GM19395 (cell line): ENCODE results near the gene HCAR1.
"Not testable (repeated sequence)": the region's sequence is repeated elsewhere in the genome, so short reads cannot be mapped to it uniquely, and the experiment has no call there.

Source experiments
- ATAC-seq: cut with Tn5 transposase; IDR thresholded peaks from one replicate; pipeline ENCODE4 v1.9.1; 2021; ENCODE audit warnings: mild to moderate bottlenecking, moderate library complexity; ENCODE audit not compliant: unreplicated experiment

Gene HCAR1

DNA sequence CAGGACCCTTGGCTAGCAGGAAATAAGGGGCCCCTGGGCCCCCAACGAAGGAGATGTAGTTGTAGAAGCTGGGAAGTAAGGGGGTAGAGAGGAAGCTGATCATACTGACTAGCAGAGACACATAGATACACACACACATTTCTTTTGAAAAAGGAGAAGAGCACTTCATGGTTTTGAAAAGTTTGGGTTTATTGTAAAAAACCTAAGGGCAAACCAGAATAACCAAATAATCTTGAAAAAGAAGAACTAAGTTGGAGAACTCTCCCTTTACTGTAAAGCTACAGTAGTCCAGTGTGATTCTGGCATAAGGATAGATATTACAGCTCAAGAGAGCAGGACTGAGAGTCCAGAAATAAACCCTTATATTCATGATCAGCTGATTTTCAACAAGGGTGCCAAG is 8.3 kb downstream of the HCAR1 start:
- ATAC-seq: no peak

DNA sequence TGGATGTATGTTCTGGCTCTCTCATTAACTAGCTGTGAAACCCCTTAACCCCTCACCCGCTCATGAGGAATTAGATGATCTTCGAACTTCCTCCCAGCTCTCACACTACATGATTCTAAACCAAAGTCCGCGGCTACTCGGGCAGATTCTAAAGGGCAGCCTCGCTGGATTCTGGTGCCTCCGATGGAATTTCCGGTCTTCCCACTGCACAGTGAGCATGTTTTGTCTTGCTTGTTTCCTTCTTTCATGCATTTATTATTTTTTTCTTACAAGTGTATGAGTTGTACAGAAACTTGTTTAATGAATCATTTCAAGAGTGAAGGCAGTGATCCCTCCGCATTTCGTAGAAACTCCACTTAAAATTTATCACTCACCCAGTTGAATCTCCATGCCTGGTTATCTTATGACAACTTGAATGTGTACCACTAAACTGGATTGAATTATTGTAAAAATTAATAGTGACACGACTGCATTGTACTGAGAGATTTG is 9.5 kb downstream of the HCAR1 start:
- ATAC-seq: no peak

DNA sequence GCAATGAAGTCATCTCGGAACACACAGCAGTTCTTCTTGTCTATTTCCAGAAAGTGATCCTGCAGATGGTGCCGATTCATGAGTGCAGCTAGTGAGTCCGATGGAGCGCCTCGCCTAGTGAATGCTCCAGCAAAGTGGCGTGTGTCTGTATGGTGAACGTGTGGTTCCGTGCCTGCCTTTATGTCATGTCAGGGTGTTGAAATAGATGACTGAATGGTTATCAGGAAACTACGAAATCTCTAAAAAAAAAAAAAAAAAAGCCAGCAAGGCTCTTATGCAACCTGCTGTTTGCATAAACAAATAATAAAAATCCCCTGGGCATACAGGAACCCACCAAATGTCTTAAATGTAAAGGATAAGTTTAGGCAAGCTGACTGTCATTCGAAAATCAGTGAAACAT is 14.0 kb downstream of the HCAR1 start, which contains the start of gene HCAR3:
TSS of gene HCAR3 (minus strand) at position 154 of the 400 bp plus-strand sequence. CDS start at position 80, 74 bp downstream.
- ATAC-seq: not testable (repeated sequence)

- not testable (repeated sequence) for ATAC-seq
Observed at GRCh38 chr12:122715211-122715610, 15.4 kb downstream of the HCAR1 start.

DNA sequence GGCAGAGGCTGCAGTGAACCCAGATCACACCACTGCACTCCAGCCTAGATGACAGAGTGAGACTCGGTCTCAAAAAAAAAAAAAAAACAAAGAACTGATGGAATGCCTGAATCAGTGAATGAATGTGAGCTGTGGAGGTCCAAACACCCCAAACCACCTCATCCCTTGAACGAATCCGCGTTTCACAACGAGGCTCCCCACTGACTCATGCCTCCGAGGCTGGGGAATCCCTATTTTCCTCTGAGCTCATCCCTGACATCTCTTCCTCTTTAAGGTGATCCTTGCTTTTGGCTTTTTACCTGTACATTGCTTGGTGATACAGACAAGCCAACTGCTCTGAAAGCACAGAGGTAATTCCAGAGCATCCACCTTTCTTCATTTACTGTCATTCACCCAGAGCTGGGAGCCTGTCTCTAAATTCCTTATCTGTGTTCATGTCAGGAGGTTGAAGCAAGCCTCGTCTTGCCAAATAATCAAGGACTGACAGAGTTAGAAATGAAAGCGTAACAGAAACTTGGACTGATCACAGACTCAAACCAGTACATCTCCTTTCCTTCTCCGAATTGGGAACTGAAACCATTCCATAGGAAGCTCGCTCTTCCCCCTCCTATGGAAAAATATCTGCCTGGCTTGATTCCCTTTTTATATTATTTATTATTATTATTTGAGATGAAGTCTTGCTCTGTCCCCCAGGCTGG is 17.0 kb downstream of the HCAR1 start:
- not testable (repeated sequence) for ATAC-seq

DNA sequence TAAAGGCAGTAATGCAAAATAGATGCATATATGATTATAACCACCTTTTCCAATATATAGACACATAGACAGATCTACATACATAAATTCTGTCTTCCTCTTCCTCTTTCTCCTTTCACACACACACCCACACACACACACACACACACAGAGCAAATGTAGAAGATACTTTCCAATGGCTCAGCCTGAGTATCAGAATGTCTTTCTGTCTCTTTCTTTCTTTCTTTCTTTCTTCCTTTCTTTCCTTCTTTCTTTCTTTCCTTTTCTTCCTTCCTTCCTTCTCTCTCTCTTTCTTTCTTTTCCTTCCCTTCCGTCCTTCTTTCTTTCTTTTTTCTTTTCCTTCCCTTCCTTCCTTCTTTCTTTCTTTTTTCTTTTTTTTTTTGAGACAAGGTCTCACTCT is 19.4 kb downstream of the HCAR1 start:
- not testable (repeated sequence) for ATAC-seq

DNA sequence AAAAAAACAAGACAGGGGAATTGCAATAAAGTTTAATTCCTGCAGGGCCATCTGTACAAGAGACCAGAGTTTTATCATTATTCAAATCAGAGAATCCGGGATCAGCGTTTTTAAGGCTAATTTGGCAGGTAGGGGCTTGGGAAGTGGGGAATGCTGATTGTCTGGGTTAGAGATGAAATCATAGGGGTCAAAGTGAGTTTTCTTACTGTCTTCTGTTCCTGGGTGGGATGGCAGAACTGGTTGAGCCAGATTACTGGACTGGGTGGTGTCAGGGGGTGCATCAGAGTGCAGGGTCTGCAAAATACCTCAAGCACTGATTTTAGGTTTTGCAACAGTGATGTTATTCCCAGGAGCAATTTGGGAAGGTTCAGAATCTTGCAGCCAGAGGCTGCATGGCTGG is 20.3 kb downstream of the HCAR1 start:
- not testable (repeated sequence) for ATAC-seq

- ATAC-seq: not testable (repeated sequence)
Observed at GRCh38 chr12:122709287-122709686, 21.4 kb downstream of the HCAR1 start.

GRCh38 chr12:122703841-122704240 is 26.8 kb downstream of the HCAR1 start:
- ATAC-seq: not testable (repeated sequence)

- ATAC-seq: not testable (repeated sequence)
Observed at GRCh38 chr12:122702890-122703611, 27.6 kb downstream of the HCAR1 start, which contains the start of gene HCAR2. Gene HCAR2, minus strand, starts transcription at chr12:122703357. Its CDS starts 74 bp downstream, at chr12:122703283.

DNA sequence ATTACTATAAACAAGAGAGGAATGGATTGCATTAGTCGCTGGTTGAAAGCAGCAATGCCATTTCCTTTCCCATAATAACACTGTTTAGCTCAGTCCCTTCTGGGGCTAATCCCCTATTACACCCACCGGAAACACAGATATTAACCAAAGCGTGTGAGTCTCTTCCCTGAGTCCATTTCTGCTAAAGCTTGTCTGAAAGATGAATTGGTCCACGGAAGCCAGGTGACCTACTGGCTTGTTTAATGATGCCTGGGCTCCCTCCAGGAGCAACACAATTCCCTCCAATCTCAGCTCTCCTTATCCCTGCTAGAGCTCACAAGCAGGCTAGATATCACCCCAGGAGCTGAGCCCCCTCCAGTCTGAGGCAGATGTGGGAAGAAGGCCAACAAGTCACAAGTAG is 29.2 kb downstream of the HCAR1 start:
- ATAC-seq: not testable (repeated sequence)

DNA sequence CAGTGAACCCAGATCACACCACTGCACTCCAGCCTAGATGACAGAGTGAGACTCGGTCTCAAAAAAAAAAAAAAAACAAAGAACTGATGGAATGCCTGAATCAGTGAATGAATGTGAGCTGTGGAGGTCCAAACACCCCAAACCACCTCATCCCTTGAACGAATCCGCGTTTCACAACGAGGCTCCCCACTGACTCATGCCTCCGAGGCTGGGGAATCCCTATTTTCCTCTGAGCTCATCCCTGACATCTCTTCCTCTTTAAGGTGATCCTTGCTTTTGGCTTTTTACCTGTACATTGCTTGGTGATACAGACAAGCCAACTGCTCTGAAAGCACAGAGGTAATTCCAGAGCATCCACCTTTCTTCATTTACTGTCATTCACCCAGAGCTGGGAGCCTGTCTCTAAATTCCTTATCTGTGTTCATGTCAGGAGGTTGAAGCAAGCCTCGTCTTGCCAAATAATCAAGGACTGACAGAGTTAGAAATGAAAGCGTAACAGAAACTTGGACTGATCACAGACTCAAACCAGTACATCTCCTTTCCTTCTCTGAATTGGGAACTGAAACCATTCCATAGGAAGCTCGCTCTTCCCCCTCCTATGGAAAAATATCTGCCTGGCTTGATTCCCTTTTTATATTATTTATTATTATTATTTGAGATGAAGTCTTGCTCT is 30.5 kb downstream of the HCAR1 start:
- not testable (repeated sequence) for ATAC-seq

- not testable (repeated sequence) for ATAC-seq
Observed at GRCh38 chr12:122696922-122697321, 33.7 kb downstream of the HCAR1 start.

DNA sequence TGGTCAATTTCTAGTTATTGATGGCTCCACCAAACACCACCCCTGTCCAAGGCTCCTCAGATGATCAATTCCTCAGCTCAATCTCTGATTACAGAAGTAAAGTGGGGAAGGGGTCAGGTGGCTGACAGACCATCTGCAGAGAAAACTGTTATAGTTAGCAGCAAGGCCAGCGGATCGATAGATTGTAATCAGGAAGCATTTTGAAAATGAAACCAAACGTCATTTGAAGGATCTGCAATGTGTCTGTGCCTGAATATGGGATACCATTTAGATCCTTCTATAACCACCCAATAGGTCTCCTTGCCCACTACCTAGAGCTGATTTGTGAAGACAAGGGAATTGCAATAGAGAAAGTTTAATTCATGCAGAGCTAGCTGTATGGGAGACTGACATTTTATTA is 39.1 kb downstream of the HCAR1 start:
- no peak for ATAC-seq

DNA sequence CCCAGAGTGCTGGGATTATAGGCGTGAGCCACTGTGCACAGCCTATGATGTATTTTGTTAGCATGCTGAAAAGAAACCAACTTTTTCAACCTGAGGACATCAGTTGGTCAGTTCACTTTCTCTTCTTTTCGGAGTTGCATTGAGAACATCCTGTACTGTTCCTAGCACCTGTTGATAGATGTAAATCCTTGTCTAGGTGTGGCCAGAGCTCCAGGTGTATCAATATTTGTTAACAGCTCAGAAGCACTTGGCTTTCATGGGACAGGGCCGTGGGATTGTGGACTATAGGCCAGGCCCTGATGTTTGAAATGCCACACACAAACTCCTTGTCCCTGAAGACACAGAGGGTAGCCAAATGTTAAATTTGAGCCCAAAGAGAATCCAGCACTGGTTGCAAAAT is 42.4 kb downstream of the HCAR1 start:
- ATAC-seq: no peak

- no peak for ATAC-seq
Observed at GRCh38 chr12:122687086-122687485, 43.6 kb downstream of the HCAR1 start.

DNA sequence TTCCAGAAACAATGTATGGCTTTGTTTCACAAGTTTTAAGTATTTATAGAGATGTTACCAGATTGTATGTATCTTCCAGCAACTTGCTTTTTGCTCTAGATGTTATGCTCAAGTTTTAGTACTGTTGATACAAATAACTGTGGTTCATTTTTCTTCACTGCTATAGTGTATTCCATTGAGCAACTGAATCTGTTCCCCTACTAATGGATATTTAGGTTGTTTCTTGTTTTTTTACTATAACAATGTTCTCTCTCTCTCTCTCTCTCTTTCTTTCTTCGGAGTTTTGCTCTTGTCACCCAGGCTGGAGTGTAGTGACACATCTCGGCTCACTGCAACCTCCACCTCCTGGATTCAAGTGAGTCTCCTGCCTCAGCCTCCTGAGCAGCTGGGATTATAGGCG is 44.1 kb downstream of the HCAR1 start:
- no peak for ATAC-seq

DNA sequence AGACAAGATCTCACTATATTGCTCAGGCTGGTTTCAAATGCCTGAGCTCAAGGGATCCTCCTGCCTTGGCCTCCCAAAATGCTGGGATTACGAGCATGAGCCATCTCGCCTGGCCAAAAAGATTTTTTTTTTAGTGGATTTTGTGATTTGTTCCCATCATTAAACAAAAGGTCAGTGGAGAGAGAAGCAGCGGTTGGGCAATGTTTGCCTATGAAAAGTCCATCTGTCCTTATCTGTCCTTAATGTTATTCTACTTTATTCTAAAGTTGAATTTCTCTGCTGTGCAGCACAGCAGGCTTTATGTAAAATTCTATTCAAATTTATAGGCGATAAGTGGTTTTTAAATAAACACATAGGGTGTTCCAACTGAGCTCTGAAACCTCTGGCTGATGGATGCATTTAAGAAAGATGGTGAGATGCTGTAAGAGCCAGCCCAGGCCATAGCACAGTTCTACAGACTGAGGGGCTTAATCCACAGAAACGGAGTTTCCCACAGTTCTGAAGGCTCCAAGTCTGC is 46.3 kb downstream of the HCAR1 start:
- ATAC-seq: no peak

GRCh38 chr12:122681814-122682213 is 48.8 kb downstream of the HCAR1 start:
- ATAC-seq: no peak

GRCh38 chr12:122680989-122681388 is 49.7 kb downstream of the HCAR1 start:
- not testable (repeated sequence) for ATAC-seq

DNA sequence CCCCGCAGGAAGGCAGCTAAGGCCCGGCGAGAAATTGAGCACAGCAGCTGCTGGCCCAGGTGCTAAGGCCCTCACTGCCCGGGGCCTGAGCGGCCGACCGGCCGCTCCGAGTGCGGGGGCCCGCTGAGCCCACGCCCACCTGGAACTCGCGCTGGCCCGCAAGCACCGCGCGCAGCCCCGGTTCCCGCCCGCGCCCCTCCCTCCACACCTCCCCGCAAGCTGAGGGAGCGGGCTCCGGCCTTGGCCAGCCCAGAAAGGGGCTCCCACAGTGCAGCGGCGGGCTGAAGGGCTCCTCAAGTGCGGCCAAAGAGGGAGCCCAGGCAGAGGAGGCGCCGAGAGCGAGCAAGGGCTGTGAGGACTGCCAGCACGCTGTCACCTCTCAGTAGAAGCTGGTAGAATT is 53.9 kb downstream of the HCAR1 start:
- ATAC-seq: not testable (repeated sequence)
